HepG2 (cell line): ENCODE results near the gene RIMBP2. TPM values are rescaled to one million over a fixed set of nuclear protein-coding genes. Genes with fewer than 3 reads are reported as not detected.

ENCODE experiments used
- ATAC-seq: fragments of 200-7000 bp; cut with Tn5 transposase; 3 replicates; pipeline ENCODE4 v1.9.1; 2020; ENCODE audit warnings: mild to moderate bottlenecking, moderate library complexity
- BruUV-seq: library from RNA; stranded (reverse); fragments of 400-500 nt; replicated peaks from 2 replicates; lab custom pipeline; 2021; lab: Mats Ljungman, UMichigan
- CTCF ChIA-PET: fragments of 300-600 bp; formaldehyde crosslinking; extraction: SDS; loops from one replicate; lab custom pipeline; 2021; ENCODE audit warnings: low total read pairs, inconsistent platforms, low intra/inter-chr PET ratio; lab: Yijun Ruan, JAX
- POLR2A ChIA-PET: fragments of 350-600 bp; sonication (Branson Sonifier 250); formaldehyde crosslinking; loops from one replicate; lab custom pipeline; 2020; ENCODE audit warnings: antibody characterized with exemption, inconsistent platforms; lab: Yijun Ruan, JAX
- DNase-seq: peaks from one replicate; pipeline ENCODE4 v3.0.0-alpha.2; 2015; ENCODE audit warnings: low spot score
- FAIRE-seq: peaks from 3 replicates; lab custom pipeline; 2011; peaks lifted over from hg19 to GRCh38; lab: Jason Lieb, UNC
- H2AFZ ChIP-seq: one replicate; pipeline ENCODE4 v1.6.1; 2011; ENCODE audit warnings: low read length, inconsistent platforms
- H3K27ac ChIP-seq: fragments of 300-600 bp; 3 replicates; pipeline ENCODE4 v1.8.0; 2011; ENCODE audit warnings: mixed run types, mild to moderate bottlenecking, mixed read lengths, low read length, inconsistent platforms; ENCODE audit not compliant: insufficient read depth; ENCODE audit errors: extremely low read length
- H3K27me3 ChIP-seq, 2 experiments: fragments of 200-600 bp in 1 of 2; 2 replicates in 1 of 2; 3 replicates in 1 of 2; pipeline versions ENCODE4 v1.6.0 to v1.8.0; 2011; ENCODE audit warnings: low read length in 2 of 2, mild to moderate bottlenecking in 2 of 2, moderate library complexity in 2 of 2, inconsistent platforms in 1 of 2; ENCODE audit not compliant: insufficient read depth in 2 of 2, control insufficient read depth in 1 of 2
- H3K36me3 ChIP-seq, 2 experiments: fragments of 200-600 bp in 1 of 2; replicated peaks in 1 of 2; 2 replicates in 1 of 2; 3 replicates in 1 of 2; pipeline versions ENCODE4 v1.5.1 to v1.8.0; 2011; ENCODE audit warnings: low read length in 2 of 2, inconsistent platforms in 1 of 2; ENCODE audit not compliant: insufficient read depth in 2 of 2, control insufficient read depth in 1 of 2
- H3K4me1 ChIP-seq: 2 replicates; pipeline ENCODE4 v1.5.1; 2012; ENCODE audit warnings: low read length, inconsistent platforms; ENCODE audit not compliant: insufficient read depth
- H3K4me2 ChIP-seq: 2 replicates; pipeline ENCODE4 v1.6.0; 2011; ENCODE audit warnings: low read depth, low read length, inconsistent platforms
- H3K4me3 ChIP-seq, 3 experiments: fragments of 200-600 bp in 1 of 3; sonication (generic), shearing (Covaris generic) in 1 of 3; replicated peaks in 1 of 3; 2 replicates each; pipeline ENCODE4 v1.5.1; 2011 to 2016; ENCODE audit warnings: low read length in 3 of 3, inconsistent platforms in 2 of 3, low read depth in 2 of 3, mild to moderate bottlenecking in 2 of 3, control low read depth in 1 of 3, mixed read lengths in 1 of 3; ENCODE audit not compliant: insufficient read depth in 1 of 3
- H3K79me2 ChIP-seq: one replicate; pipeline ENCODE4 v1.6.1; 2011; ENCODE audit warnings: low read length, inconsistent platforms; ENCODE audit not compliant: insufficient read depth
- H3K9ac ChIP-seq: 2 replicates; pipeline ENCODE4 v1.6.0; 2011; ENCODE audit warnings: mild to moderate bottlenecking, low read depth, low read length, inconsistent platforms; ENCODE audit not compliant: insufficient read depth
- H3K9me3 ChIP-seq: 2 replicates; pipeline ENCODE4 v1.5.1; 2012; ENCODE audit warnings: mild to moderate bottlenecking, low read length
- H4K20me1 ChIP-seq: 2 replicates; pipeline ENCODE4 v1.6.0; 2011; ENCODE audit warnings: inconsistent platforms, mild to moderate bottlenecking, low read length, moderate library complexity; ENCODE audit not compliant: insufficient read depth
- CC2D1A ChIP-seq: sonication (generic); formaldehyde crosslinking; IDR thresholded peaks from 2 replicates; pipeline ENCODE4 v1.8.1; 2023; ENCODE audit warnings: mild to moderate bottlenecking, missing genetic modification reagents
- CEBPG ChIP-seq: IDR thresholded peaks from 2 replicates; pipeline ENCODE4 v1.6.1; 2016
- HOXA3 ChIP-seq: sonication (generic); formaldehyde crosslinking; IDR thresholded peaks from 2 replicates; pipeline ENCODE4 v1.5.0; 2020; ENCODE audit warnings: missing genetic modification reagents
- MED8 ChIP-seq: sonication (generic); formaldehyde crosslinking; IDR thresholded peaks from 2 replicates; pipeline ENCODE4 v1.8.1; 2023; ENCODE audit warnings: mild to moderate bottlenecking, missing genetic modification reagents; ENCODE audit not compliant: insufficient replicate concordance
- PCBP2 ChIP-seq: fragments of 200-400 bp; formaldehyde crosslinking; optimal IDR thresholded peaks from 2 replicates; pipeline ENCODE3; 2018; ENCODE audit warnings: low read length, low read depth; ENCODE audit not compliant: poor library complexity, severe bottlenecking
- SIX1 ChIP-seq: sonication (generic); formaldehyde crosslinking; IDR thresholded peaks from 2 replicates; pipeline ENCODE4 v1.4.0; 2020; ENCODE audit warnings: missing genetic modification reagents, borderline replicate concordance
- SRY ChIP-seq: sonication (generic); formaldehyde crosslinking; IDR thresholded peaks from 2 replicates; pipeline ENCODE4 v1.8.0; 2022; ENCODE audit warnings: mild to moderate bottlenecking, missing genetic modification reagents
- ZEB1 ChIP-seq: IDR thresholded peaks from 2 replicates; pipeline ENCODE4 v1.6.1; 2012; ENCODE audit warnings: mild to moderate bottlenecking, low read depth, inconsistent platforms; ENCODE audit not compliant: insufficient replicate concordance
- ZNF234 ChIP-seq: sonication (generic); formaldehyde crosslinking; conservative IDR thresholded peaks from 2 replicates; pipeline ENCODE4 v1.5.1; 2020; ENCODE audit warnings: mild to moderate bottlenecking, missing genetic modification reagents
- ZNF841 ChIP-seq: sonication (generic); formaldehyde crosslinking; IDR thresholded peaks from 2 replicates; pipeline ENCODE4 v1.8.1; 2023; ENCODE audit warnings: missing genetic modification reagents, borderline replicate concordance
- WGBS: methylation state at CpG from one replicate; pipeline ENCODE4 v1.1.6; 2017; ENCODE audit warnings: low lambda C conversion rate; 5-methylcytosine and 5-hydroxymethylcytosine counted together
- in situ Hi-C: cut with HindIII; loops from 2 replicates; pipeline ENCODE4 v1.10.0; 2017; ENCODE audit warnings: low pct_unique_long_range_greater_than_20kb; ENCODE audit not compliant: extremely low pct_ligation_motif_present
- intact Hi-C: fragments of 100-400 bp; cut with micrococcal nuclease; formaldehyde crosslinking; loops from one replicate; pipeline ENCODE4 v1.10.0; 2022; ENCODE audit not compliant: unreplicated experiment
- polyA plus RNA-seq, 8 experiments: library from polyadenylated mRNA; depleted of rRNA in 3 of 8; stranded (reverse) in 7 of 8; unstranded in 1 of 8; fragments of >200 nt; fragmentation: Illumina TruSeq in 4 of 8; extraction: Trizol in 4 of 8; gene quantifications; 2 replicates each; pipeline versions ENCODE4 v1.2.1 to v1.2.3, GENCODE V29; 2011 to 2016; ENCODE audit warnings: low read depth in 4 of 8, missing spikeins in 1 of 8, mixed read lengths in 1 of 8; ENCODE audit not compliant: insufficient read depth in 1 of 8
- total RNA-seq, 5 experiments: library from RNA; depleted of rRNA; stranded (reverse); fragments of >200 nt; fragmentation: Illumina TruSeq; extraction: Trizol; gene quantifications; 2 replicates each; pipeline ENCODE4 v1.2.3, GENCODE V29; 2016; ENCODE audit warnings: low read depth in 1 of 5
- TF ChIP-seq, protein P1 (sequence below): sonication (generic); formaldehyde crosslinking; IDR thresholded peaks from 2 replicates; pipeline ENCODE4 v1.5.0; 2020; ENCODE audit warnings: missing genetic modification reagents
- TF ChIP-seq, protein P2 (sequence below): sonication (generic); formaldehyde crosslinking; IDR thresholded peaks from 2 replicates; pipeline ENCODE4 v1.8.0; 2022; ENCODE audit warnings: low read depth, missing genetic modification reagents
- TF ChIP-seq, protein P3 (sequence below): sonication (generic); formaldehyde crosslinking; IDR thresholded peaks from 2 replicates; pipeline ENCODE4 v1.4.0; 2020; ENCODE audit warnings: mild to moderate bottlenecking, missing genetic modification reagents, borderline replicate concordance
- TF ChIP-seq, protein P4 (sequence below): IDR thresholded peaks from 2 replicates; pipeline ENCODE4 v1.6.1; 2016; ENCODE audit warnings: missing compliant biosample characterization, missing genetic modification reagents, borderline replicate concordance
- TF ChIP-seq, protein P5 (sequence below): sonication (generic); formaldehyde crosslinking; IDR thresholded peaks from 2 replicates; pipeline ENCODE4 v1.5.0; 2020; ENCODE audit warnings: missing genetic modification reagents, mild to moderate bottlenecking, borderline replicate concordance

Gene RIMBP2
- total and polyA plus RNA-seq, 2 of the 13 experiments (the other 11 are each of a cell fraction or from before 2014, with no cell fraction given): 0.03 TPM; not detected in 1

DNA sequence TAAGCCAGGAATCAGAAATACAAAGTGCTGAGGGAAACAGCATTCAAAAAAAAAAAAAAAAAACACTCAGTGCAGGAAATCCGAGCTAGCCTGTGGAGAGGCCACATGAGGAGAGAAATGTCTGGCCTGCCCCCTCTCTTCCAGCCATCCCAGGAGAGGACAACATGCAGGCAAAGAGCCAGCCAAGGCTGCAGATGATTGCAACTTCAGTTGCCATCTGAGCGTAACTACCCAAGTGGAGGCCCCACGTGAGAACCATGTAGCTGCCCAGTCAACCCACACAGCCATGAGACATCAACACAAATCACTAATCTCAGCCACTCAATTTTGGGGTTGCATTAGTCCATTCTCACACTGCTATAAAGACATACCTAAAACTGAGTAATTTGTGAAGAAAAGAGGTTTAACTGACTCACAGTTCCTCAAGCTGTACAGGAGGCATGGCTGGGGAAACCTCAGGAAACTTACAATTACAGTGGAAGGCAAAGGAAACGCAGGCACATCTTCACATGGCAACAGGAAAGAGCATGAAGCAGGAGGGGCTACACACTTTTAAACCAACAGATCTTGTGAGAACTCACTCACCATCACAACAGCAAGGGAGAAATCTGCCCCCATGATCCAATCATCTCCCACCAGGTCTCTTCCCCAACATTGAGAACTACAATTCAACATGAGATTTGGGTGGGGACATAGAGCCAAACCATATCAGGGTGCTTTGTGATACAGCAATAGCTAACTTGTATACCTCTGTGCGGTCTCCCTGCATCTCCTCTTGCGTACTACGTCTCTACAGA lies 217.3 kb downstream of the RIMBP2 start:
- ChIA-PET CTCF (no interaction called here), POLR2A (no interaction called here)
- no peak for ATAC-seq
- Histone ChIP-seq H3K9ac (no peak overlapping the region), H3K27me3 (peaks cover 1 to 27% of the 10 kb centered on the region in 2 experiments; a peak in 2 of 5 replicates), H3K4me1 (no peaks in the 10 kb centered on the region), H3K79me2 (no peaks in the 10 kb centered on the region), H2AFZ (no peak overlapping the region), H3K27ac (no peak overlapping the region), H3K4me3 (no peak overlapping the region), H4K20me1 (no peaks in the 10 kb centered on the region), H3K36me3 (no peaks in the 10 kb centered on the region), H3K9me3 (no peaks in the 10 kb centered on the region), H3K4me2 (no peak overlapping the region)
- 15% methylated on average over 7 of the region's 7 CpGs for WGBS
- DNase-seq: no peak
- in situ Hi-C loops: no loop called here
- BruUV-seq: no TSS peak
- no peak for FAIRE-seq
- intact Hi-C loops: no loop called here
- TF ChIP-seq ZNF234 (CRISPR knock-in tag) (no peak), PCBP2 (no peak), SIX1 (CRISPR knock-in tag) (no peak), HOXA3 (CRISPR knock-in tag) (no peak), ZNF841 (no peak), ZEB1 (no peak), CEBPG (no peak), CC2D1A (CRISPR knock-in tag) (no peak), MED8 (no peak), SRY (CRISPR knock-in tag) (no peak)
- TF ChIP-seq, protein P1, sequence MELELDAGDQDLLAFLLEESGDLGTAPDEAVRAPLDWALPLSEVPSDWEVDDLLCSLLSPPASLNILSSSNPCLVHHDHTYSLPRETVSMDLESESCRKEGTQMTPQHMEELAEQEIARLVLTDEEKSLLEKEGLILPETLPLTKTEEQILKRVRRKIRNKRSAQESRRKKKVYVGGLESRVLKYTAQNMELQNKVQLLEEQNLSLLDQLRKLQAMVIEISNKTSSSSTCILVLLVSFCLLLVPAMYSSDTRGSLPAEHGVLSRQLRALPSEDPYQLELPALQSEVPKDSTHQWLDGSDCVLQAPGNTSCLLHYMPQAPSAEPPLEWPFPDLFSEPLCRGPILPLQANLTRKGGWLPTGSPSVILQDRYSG (CRISPR knock-in tag): no peak
- TF ChIP-seq, protein P2, sequence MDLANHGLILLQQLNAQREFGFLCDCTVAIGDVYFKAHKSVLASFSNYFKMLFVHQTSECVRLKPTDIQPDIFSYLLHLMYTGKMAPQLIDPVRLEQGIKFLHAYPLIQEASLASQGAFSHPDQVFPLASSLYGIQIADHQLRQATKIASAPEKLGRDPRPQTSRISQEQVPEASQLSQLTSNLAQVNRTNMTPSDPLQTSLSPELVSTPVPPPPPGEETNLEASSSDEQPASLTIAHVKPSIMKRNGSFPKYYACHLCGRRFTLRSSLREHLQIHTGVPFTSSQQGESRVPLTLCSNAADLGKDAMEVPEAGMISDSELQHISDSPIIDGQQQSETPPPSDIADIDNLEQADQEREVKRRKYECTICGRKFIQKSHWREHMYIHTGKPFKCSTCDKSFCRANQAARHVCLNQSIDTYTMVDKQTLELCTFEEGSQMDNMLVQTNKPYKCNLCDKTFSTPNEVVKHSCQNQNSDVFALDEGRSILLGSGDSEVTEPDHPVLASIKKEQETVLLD (CRISPR knock-in tag): no peak
- TF ChIP-seq, protein P3, sequence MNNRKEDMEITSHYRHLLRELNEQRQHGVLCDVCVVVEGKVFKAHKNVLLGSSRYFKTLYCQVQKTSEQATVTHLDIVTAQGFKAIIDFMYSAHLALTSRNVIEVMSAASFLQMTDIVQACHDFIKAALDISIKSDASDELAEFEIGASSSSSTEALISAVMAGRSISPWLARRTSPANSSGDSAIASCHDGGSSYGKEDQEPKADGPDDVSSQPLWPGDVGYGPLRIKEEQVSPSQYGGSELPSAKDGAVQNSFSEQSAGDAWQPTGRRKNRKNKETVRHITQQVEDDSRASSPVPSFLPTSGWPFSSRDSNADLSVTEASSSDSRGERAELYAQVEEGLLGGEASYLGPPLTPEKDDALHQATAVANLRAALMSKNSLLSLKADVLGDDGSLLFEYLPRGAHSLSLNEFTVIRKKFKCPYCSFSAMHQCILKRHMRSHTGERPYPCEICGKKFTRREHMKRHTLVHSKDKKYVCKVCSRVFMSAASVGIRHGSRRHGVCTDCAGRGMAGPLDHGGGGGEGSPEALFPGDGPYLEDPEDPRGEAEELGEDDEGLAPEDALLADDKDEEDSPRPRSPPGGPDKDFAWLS (CRISPR knock-in tag): no peak
- TF ChIP-seq, protein P4, sequence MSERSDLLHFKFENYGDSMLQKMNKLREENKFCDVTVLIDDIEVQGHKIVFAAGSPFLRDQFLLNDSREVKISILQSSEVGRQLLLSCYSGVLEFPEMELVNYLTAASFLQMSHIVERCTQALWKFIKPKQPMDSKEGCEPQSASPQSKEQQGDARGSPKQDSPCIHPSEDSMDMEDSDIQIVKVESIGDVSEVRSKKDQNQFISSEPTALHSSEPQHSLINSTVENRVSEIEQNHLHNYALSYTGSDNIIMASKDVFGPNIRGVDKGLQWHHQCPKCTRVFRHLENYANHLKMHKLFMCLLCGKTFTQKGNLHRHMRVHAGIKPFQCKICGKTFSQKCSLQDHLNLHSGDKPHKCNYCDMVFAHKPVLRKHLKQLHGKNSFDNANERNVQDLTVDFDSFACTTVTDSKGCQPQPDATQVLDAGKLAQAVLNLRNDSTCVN (CRISPR knock-in tag): no peak
- TF ChIP-seq, protein P5, sequence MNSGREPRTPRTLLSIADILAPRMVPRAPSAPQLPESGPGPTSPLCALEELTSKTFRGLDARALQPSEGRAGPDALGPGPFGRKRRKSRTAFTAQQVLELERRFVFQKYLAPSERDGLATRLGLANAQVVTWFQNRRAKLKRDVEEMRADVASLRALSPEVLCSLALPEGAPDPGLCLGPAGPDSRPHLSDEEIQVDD (CRISPR knock-in tag): no peak
